K562 (cell line): ENCODE results near the gene TRIO. TPM values are rescaled to one million over a fixed set of nuclear protein-coding genes. Genes with fewer than 3 reads are reported as not detected.

Source experiments
- ATAC-seq: fragments of 200-7000 bp; cut with Tn5 transposase; 3 replicates; pipeline ENCODE4 v1.9.1; 2020; ENCODE audit warnings: moderate library complexity
- BruUV-seq: library from RNA; stranded (reverse); fragments of 400-500 nt; replicated peaks from 2 replicates; lab custom pipeline; 2021; lab: Mats Ljungman, UMichigan
- CTCF ChIA-PET: fragments of 300-600 bp; formaldehyde crosslinking; extraction: SDS; loops from one replicate; lab custom pipeline; 2021; ENCODE audit warnings: low intra/inter-chr PET ratio; lab: Yijun Ruan, JAX
- POLR2A ChIA-PET: fragments of 300-600, 350-650 bp; sonication (Branson Sonifier 250); formaldehyde crosslinking; extraction: SDS; loops from one replicate; lab custom pipeline; 2021; ENCODE audit warnings: antibody characterized with exemption, inconsistent platforms; lab: Yijun Ruan, JAX
- DNase-seq, 4 experiments: peaks; one replicate each; pipeline versions ENCODE4 v3.0.0 to v3.0.0-alpha.2; 2011 to 2018; ENCODE audit warnings: low spot score in 3 of 4, mixed read lengths in 3 of 4; ENCODE audit errors: extremely low read depth in 1 of 4
- FAIRE-seq: peaks from 2 replicates; lab custom pipeline; 2011; peaks lifted over from hg19 to GRCh38; lab: Jason Lieb, UNC
- H2AFZ ChIP-seq: 2 replicates; pipeline ENCODE4 v1.6.0; 2011; ENCODE audit warnings: low read depth, low read length, control low read depth, inconsistent platforms
- H3K27ac ChIP-seq: fragments of 200-600 bp; 3 replicates; pipeline ENCODE4 v1.8.0; 2011; ENCODE audit warnings: low read depth, mild to moderate bottlenecking, control low read depth, inconsistent platforms, low read length, moderate library complexity, mixed read lengths; ENCODE audit errors: extremely low read depth
- H3K27me3 ChIP-seq, 2 experiments: fragments of 300-600 bp in 1 of 2; 2 replicates in 1 of 2; 3 replicates in 1 of 2; pipeline versions ENCODE4 v1.6.0 to v1.8.0; 2011; ENCODE audit warnings: inconsistent platforms in 2 of 2, low read length in 2 of 2, mild to moderate bottlenecking in 1 of 2, mixed read lengths in 1 of 2, moderate library complexity in 1 of 2; ENCODE audit not compliant: control insufficient read depth in 2 of 2, insufficient read depth in 2 of 2
- H3K36me3 ChIP-seq: fragments of 300-600 bp; 3 replicates; pipeline ENCODE4 v1.8.0; 2011; ENCODE audit warnings: mild to moderate bottlenecking, low read length, inconsistent platforms; ENCODE audit not compliant: control insufficient read depth, insufficient read depth
- H3K4me1 ChIP-seq, 2 experiments: fragments of 200-600 bp in 1 of 2; replicated peaks in 1 of 2; 2 replicates in 1 of 2; 3 replicates in 1 of 2; pipeline versions ENCODE4 v1.5.1 to v1.8.0; 2011; ENCODE audit warnings: inconsistent platforms in 2 of 2, low read length in 2 of 2, mild to moderate bottlenecking in 1 of 2, mixed read lengths in 1 of 2, moderate library complexity in 1 of 2; ENCODE audit not compliant: control insufficient read depth in 2 of 2, insufficient read depth in 2 of 2
- H3K4me2 ChIP-seq: 2 replicates; pipeline ENCODE4 v1.6.1; 2011; ENCODE audit warnings: low read length, control low read depth, inconsistent platforms, mixed read lengths; ENCODE audit not compliant: insufficient read depth
- H3K4me3 ChIP-seq: fragments of 200-600 bp; sonication (generic), shearing (Covaris generic); 2 replicates; pipeline ENCODE4 v1.5.1; 2016; ENCODE audit warnings: control low read depth, inconsistent platforms
- H3K79me2 ChIP-seq: fragments of 200-600 bp; 3 replicates; pipeline ENCODE4 v1.8.0; 2011; ENCODE audit warnings: low read length, inconsistent platforms; ENCODE audit not compliant: control insufficient read depth, insufficient read depth
- H3K9ac ChIP-seq, 2 experiments: 2 replicates each; pipeline versions ENCODE4 v1.6.0 to v1.6.1; 2011; ENCODE audit warnings: low read depth in 2 of 2, low read length in 2 of 2, control low read depth in 1 of 2, inconsistent platforms in 1 of 2, mild to moderate bottlenecking in 1 of 2, mixed read lengths in 1 of 2; ENCODE audit not compliant: insufficient read depth in 1 of 2
- H3K9me1 ChIP-seq: one replicate; pipeline ENCODE4 v1.6.0; 2011; ENCODE audit warnings: inconsistent platforms, mild to moderate bottlenecking, low read length, moderate library complexity; ENCODE audit not compliant: control insufficient read depth, insufficient read depth
- H3K9me3 ChIP-seq: replicated peaks from 2 replicates; pipeline ENCODE4 v1.5.1; 2011; ENCODE audit warnings: low read depth, low read length, inconsistent platforms; ENCODE audit not compliant: control insufficient read depth, insufficient read depth
- H4K20me1 ChIP-seq: replicated peaks from 2 replicates; pipeline ENCODE4 v1.6.1; 2011; ENCODE audit warnings: low read length, inconsistent platforms, mixed read lengths; ENCODE audit not compliant: control insufficient read depth, insufficient read depth
- DDX20 ChIP-seq: fragments of 450-650 bp; IDR thresholded peaks from 2 replicates; pipeline ENCODE4 v1.6.1; 2016; ENCODE audit warnings: missing genetic modification characterization, low read depth, mild to moderate bottlenecking, missing compliant biosample characterization, moderate library complexity
- EZH2 ChIP-seq: IDR thresholded peaks from 2 replicates; pipeline ENCODE4 v1.6.1; 2012; ENCODE audit warnings: low read depth, mild to moderate bottlenecking, inconsistent platforms, low read length, borderline replicate concordance
- IRF9 ChIP-seq: fragments of 450-650 bp; IDR thresholded peaks from 2 replicates; pipeline ENCODE4 v1.6.1; 2016; ENCODE audit warnings: missing biosample characterization, missing genetic modification characterization
- MLX ChIP-seq, 2 experiments: fragments of 450-650 bp in 1 of 2; sonication (generic) in 1 of 2; formaldehyde crosslinking; conservative IDR thresholded peaks; 2 replicates each; pipeline versions ENCODE4 v1.4.0 to v1.8.1; 2020 to 2022; ENCODE audit warnings: mild to moderate bottlenecking in 1 of 2, missing genetic modification reagents in 1 of 2
- RBM25 ChIP-seq: fragments of 200-400 bp; formaldehyde crosslinking; IDR thresholded peaks from 2 replicates; pipeline ENCODE4 v1.6.1; 2018; ENCODE audit warnings: low read length, low read depth, moderate library complexity; ENCODE audit not compliant: severe bottlenecking
- SLC30A9 ChIP-seq: fragments of 250-450 bp; sonication (Bioruptor Pico); IDR thresholded peaks from 2 replicates; pipeline ENCODE4 v1.8.0; 2022; ENCODE audit warnings: mild to moderate bottlenecking, moderate library complexity
- SREBF1 ChIP-seq: fragments of 150-350 bp; IDR thresholded peaks from 2 replicates; pipeline ENCODE4 v1.6.1; 2014; ENCODE audit warnings: antibody characterized with exemption, low read depth, low read length, borderline replicate concordance
- TBP ChIP-seq: optimal IDR thresholded peaks from 2 replicates; pipeline ENCODE3; 2011; ENCODE audit warnings: low read depth, low read length, improper control_type of control experiment
- ZFP1 ChIP-seq: fragments of 450-650 bp; formaldehyde crosslinking; IDR thresholded peaks from 2 replicates; pipeline ENCODE4 v1.4.0; 2020; ENCODE audit warnings: mild to moderate bottlenecking, mixed read lengths
- ZNF280A ChIP-seq: fragments of 450-650 bp; IDR thresholded peaks from 2 replicates; pipeline ENCODE4 v1.6.1; 2018; ENCODE audit warnings: mild to moderate bottlenecking, low read depth; ENCODE audit not compliant: partially characterized antibody
- ZNF444 ChIP-seq: fragments of 250-450 bp; sonication (Bioruptor Pico); IDR thresholded peaks from 2 replicates; pipeline ENCODE4 v1.4.0; 2020; ENCODE audit warnings: mild to moderate bottlenecking, moderate library complexity
- ZNF77 ChIP-seq: fragments of 250-450 bp; sonication (Bioruptor Pico); IDR thresholded peaks from 2 replicates; pipeline ENCODE4 v1.5.0; 2020
- WGBS: fragments of 100-300 bp; shearing (Covaris generic); methylation state at CpG from one replicate; pipeline ENCODE4 v1.1.6; 2016; ENCODE audit warnings: low coverage, mixed read lengths; ENCODE audit not compliant: insufficient coverage; ENCODE audit errors: missing lambda C conversion rate; 5-methylcytosine and 5-hydroxymethylcytosine counted together
- in situ Hi-C: fragments of 300-500 bp; cut with MboI; formaldehyde crosslinking; loops from 4 replicates; pipeline ENCODE4 v1.15.0; 2018; ENCODE audit warnings: inconsistent platforms, mixed read lengths
- intact Hi-C: fragments of 100-400 bp; cut with micrococcal nuclease; formaldehyde crosslinking; loops from 2 replicates; pipeline ENCODE4 v1.14.2; 2022
- polyA plus RNA-seq, 8 experiments: library from polyadenylated mRNA; depleted of rRNA in 4 of 8; stranded (reverse) in 5 of 8; unstranded in 3 of 8; fragments of >200 nt; fragmentation: Nextera tagmentation in 2 of 8; fragmentation: Illumina TruSeq in 1 of 8; extraction: Ambion mirVana in 2 of 8; extraction: Trizol in 1 of 8; gene quantifications; 2 replicates each; pipeline versions ENCODE4 v1.2.1 to v1.2.3, GENCODE V29; 2011 to 2014; ENCODE audit warnings: inconsistent platforms in 1 of 8, missing spikeins in 1 of 8
- total RNA-seq, 7 experiments: library from RNA; depleted of rRNA in 6 of 7; stranded (reverse); fragments of >200 nt in 6 of 7; fragmentation: Illumina TruSeq in 2 of 7; extraction: Trizol in 2 of 7; gene quantifications; 2 replicates each; pipeline versions ENCODE4 v1.2.1 to v1.2.3, GENCODE V29; 2011 to 2021; ENCODE audit warnings: low replicate concordance in 1 of 7

Gene TRIO
- total and polyA plus RNA-seq, 9 of the 15 experiments (the other 6 are each of a cell fraction or from before 2014, with no cell fraction given), result 0.24 to 5.0 (median 1.1) TPM

GRCh38 chr5:14115323-14115895 lies 27.7 kb upstream of the TRIO start:
- FAIRE-seq (no peak), ATAC-seq (no peak), DNase-seq (no peak)
- Histone ChIP-seq H3K9me1 (no peaks in the 10 kb centered on the region), H3K9me3 (no peaks in the 10 kb centered on the region), H3K27ac (no peak overlapping the region), H3K79me2 (no peaks in the 10 kb centered on the region), H3K9ac (no peak overlapping the region), H3K36me3 (no peaks in the 10 kb centered on the region), H3K4me3 (no peak overlapping the region), H3K4me2 (no peak overlapping the region), H4K20me1 (no peaks in the 10 kb centered on the region), H3K27me3 (peaks cover 0 to 16% of the 10 kb centered on the region in 2 experiments; a peak in 3 of 5 replicates), H2AFZ (no peak overlapping the region), H3K4me1 (no peaks in the 10 kb centered on the region)
- in situ Hi-C loops (no loop called here), intact Hi-C loops (no loop called here)
- BruUV-seq, result no TSS peak
- ChIA-PET POLR2A (no interaction called here), CTCF (no interaction called here)
- no peak for TF ChIP-seq ZNF77 (CRISPR knock-in tag)
- no peak for TF ChIP-seq TBP
- TF ChIP-seq ZNF280A, result no peak
- no peak for TF ChIP-seq ZFP1 (CRISPR knock-in tag)
- TF ChIP-seq ZNF444, result no peak
- no peak for TF ChIP-seq SREBF1
- no peak for TF ChIP-seq MLX (CRISPR knock-in tag; conservative IDR thresholded peaks at IDR 0.05)
- no peak for TF ChIP-seq IRF9 (tag)
- TF ChIP-seq SLC30A9 (CRISPR knock-in tag), result no peak
- TF ChIP-seq RBM25, result no peak
- no peak for TF ChIP-seq DDX20
- no peak for TF ChIP-seq EZH2
- WGBS, result under 1% methylated on average over 7 of the region's 7 CpGs
